ENCODE data around the gene PCDHA11.
"Not testable (repeated sequence)": the region's sequence is repeated elsewhere in the genome, so short reads cannot be mapped to it uniquely, and the experiment has no call there.

Gene PCDHA11

DNA sequence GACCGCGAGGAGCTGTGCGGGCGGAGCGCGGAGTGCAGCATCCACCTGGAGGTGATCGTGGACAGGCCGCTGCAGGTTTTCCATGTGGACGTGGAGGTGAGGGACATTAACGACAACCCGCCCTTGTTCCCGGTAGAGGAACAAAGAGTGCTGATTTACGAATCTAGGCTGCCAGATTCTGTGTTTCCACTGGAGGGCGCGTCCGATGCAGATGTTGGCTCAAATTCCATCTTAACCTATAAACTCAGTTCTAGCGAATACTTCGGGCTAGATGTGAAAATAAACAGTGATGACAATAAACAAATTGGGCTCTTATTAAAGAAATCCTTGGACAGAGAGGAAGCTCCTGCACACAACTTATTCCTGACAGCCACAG lies 40.4 kb upstream of the PCDHA11 start:
- TF ChIP-seq, protein P1, sequence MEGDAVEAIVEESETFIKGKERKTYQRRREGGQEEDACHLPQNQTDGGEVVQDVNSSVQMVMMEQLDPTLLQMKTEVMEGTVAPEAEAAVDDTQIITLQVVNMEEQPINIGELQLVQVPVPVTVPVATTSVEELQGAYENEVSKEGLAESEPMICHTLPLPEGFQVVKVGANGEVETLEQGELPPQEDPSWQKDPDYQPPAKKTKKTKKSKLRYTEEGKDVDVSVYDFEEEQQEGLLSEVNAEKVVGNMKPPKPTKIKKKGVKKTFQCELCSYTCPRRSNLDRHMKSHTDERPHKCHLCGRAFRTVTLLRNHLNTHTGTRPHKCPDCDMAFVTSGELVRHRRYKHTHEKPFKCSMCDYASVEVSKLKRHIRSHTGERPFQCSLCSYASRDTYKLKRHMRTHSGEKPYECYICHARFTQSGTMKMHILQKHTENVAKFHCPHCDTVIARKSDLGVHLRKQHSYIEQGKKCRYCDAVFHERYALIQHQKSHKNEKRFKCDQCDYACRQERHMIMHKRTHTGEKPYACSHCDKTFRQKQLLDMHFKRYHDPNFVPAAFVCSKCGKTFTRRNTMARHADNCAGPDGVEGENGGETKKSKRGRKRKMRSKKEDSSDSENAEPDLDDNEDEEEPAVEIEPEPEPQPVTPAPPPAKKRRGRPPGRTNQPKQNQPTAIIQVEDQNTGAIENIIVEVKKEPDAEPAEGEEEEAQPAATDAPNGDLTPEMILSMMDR (conservative IDR thresholded peaks at IDR 0.05): no peak
- H3K27ac ChIP-seq: no peak overlapping the region

GRCh38 chr5:140829511-140830501 lies 39.0 kb upstream of the PCDHA11 start:
- H3K27ac ChIP-seq: not testable (repeated sequence)

DNA sequence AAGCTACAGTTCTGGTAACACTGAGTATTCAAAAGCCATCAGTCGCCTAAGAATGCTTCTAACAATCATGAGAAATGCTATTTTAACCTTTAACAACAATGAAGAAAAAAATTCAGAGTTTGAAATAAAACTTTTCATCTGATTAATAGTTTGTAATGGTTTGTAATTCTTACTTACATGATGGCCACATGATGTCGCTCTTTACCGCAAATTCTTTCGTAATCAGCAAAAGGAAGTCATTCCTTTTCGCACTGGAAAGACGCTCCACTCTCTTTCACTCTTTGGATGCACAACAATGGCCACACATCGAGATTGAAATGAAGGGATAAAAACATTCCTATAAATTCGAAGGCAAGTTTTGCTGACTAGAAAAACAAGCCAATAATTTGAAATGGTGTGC lies 34.8 kb upstream of the PCDHA11 start, which contains the start of gene PCDHA7:
Gene PCDHA7, plus strand, starts transcription at position 277 of the 400 bp plus-strand sequence. Its CDS starts 115 bp downstream, at position 392.
- TF ChIP-seq, protein P1 (conservative IDR thresholded peaks at IDR 0.05): 0 out of 2 replicates have a peak, but pooled peaks have one; percentile 24
- no peak within 1 kb of the TSS for H3K27ac ChIP-seq

DNA sequence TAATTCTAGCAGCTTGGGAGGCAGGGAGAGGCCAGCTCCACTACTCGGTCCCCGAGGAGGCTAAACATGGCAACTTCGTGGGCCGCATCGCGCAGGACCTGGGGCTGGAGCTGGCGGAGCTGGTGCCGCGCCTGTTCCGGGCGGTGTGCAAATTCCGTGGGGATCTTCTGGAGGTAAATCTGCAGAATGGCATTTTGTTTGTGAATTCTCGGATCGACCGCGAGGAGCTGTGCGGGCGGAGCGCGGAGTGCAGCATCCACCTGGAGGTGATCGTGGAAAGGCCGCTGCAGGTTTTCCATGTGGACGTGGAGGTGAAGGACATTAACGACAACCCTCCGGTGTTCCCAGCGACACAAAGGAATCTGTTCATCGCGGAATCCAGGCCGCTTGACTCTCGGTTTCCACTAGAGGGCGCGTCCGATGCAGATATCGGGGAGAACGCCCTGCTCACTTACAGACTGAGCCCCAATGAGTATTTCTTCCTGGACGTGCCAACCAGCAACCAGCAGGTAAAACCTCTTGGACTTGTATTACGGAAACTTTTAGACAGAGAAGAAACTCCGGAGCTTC lies 34.2 kb upstream of the PCDHA11 start:
- not testable (repeated sequence) for H3K27ac ChIP-seq

DNA sequence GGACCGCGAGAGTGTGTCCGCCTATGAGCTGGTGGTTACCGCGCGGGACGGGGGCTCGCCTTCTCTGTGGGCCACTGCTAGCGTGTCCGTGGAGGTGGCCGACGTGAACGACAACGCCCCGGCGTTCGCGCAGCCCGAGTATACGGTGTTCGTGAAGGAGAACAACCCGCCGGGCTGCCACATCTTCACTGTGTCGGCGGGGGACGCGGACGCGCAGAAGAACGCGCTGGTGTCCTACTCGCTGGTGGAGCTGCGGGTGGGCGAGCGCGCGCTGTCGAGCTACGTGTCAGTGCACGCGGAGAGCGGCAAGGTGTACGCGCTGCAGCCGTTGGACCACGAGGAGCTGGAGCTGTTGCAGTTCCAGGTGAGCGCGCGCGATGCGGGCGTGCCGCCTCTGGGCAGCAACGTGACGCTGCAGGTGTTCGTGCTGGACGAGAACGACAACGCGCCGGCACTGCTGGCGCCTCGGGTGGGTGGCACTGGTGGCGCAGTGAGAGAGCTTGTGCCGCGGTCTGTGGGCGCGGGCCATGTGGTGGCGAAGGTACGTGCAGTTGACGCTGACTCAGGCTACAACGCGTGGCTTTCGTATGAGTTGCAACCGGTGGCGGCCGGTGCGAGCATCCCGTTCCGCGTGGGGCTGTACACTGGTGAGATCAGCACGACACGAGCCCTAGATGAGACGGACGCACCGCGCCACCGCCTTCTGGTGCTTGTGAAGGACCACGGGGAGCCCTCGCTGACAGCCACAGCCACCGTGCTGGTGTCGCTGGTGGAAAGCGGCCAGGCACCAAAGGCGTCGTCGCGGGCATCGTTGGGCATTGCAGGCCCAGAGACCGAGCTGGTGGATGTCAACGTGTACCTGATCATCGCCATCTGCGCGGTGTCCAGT lies 32.9 kb upstream of the PCDHA11 start:
- H3K27ac ChIP-seq: no peak overlapping the region
- TF ChIP-seq, protein P1 (conservative IDR thresholded peaks at IDR 0.05): no peak

GRCh38 chr5:140840978-140841962 lies 27.5 kb upstream of the PCDHA11 start, which contains the start of gene PCDHA8:
Gene PCDHA8 (plus strand): TSS chr5:140841187. CDS start chr5:140841322, 135 bp downstream.
- TF ChIP-seq, protein P1 (conservative IDR thresholded peaks at IDR 0.05): peak; percentile 40
- H3K27ac ChIP-seq: no peak within 1 kb of the TSS

DNA sequence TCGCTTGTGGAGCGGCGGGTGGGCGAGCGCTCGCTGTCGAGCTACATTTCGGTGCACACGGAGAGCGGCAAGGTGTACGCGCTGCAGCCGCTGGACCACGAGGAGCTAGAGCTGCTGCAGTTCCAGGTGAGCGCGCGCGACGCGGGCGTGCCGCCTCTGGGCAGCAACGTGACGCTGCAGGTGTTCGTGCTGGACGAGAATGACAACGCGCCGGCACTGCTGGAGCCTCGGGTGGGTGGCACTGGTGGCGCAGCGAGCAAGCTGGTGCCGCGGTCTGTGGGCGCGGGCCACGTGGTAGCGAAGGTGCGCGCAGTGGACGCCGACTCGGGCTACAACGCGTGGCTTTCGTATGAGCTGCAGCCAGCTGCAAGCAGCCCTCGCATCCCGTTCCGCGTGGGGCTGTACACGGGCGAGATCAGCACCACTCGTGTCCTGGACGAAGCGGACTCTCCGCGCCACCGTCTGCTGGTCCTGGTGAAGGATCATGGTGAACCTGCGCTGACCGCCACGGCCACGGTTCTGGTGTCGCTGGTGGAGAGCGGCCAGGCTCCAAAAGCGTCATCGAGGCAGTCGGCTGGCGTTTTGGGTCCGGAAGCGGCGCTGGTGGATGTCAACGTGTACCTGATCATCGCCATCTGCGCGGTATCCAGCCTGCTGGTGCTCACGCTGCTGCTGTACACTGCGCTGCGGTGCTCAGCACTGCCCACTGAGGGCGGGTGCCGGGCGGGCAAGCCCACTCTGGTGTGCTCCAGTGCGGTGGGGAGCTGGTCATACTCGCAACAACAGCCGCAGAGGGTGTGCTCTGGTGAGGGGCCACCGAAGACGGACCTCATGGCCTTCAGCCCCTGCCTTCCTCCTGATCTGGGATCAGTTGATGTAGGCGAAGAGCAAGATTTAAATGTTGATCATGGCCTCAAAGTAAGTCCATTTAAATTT lies 25.7 kb upstream of the PCDHA11 start:
- H3K27ac ChIP-seq: no peak overlapping the region

DNA sequence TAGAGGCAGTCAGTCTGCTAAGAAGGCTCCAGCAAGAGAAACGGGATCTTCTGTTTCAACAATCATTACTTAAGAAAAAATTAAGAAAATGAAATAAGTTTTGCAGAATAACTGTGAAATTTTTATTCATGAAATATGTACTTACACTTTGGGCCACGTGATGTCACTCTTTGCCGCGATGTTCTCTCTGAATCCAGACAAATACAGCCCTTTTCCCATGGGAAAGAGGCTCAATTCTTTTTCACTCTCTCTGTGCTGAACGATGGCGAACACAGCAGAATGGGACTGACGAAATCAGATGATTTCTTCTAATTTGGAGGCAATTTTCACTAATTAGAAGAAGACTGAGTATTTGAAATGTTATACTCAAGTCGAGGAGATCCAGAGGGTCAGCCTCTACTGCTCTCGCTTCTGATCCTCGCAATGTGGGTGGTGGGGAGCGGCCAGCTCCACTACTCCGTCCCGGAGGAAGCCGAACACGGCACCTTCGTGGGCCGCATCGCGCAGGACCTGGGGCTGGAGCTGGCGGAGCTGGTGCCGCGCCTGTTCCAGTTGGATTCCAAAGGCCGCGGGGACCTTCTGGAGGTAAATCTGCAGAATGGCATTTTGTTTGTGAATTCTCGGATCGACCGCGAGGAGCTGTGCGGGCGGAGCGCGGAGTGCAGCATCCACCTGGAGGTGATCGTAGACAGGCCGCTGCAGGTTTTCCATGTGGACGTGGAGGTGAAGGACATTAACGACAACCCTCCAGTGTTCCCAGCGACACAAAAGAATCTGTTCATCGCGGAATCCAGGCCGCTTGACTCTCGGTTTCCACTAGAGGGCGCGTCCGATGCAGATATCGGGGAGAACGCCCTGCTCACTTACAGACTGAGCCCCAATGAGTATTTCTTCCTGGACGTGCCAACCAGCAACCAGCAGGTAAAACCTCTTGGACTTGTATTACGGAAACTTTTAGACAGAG lies 20.3 kb upstream of the PCDHA11 start, which contains the start of gene PCDHA9:
Gene PCDHA9, plus strand, starts transcription at position 244 of the 964 bp plus-strand sequence. Its CDS starts 114 bp downstream, at position 358.
- not testable (repeated sequence) for H3K27ac ChIP-seq

More for the DNA sequence above, 25.7 kb upstream of the PCDHA11 start:
- TF ChIP-seq, protein P1 (conservative IDR thresholded peaks at IDR 0.05): no peak

- H3K27ac ChIP-seq: not testable (repeated sequence)
Measured at GRCh38 chr5:140849831-140850634, 18.7 kb upstream of the PCDHA11 start.
